Right forelimb (tissue), 1 donor: Measurements from ENCODE around the gene GARS1.
"Not testable (repeated sequence)": the region's sequence is repeated elsewhere in the genome, so short reads cannot be mapped to it uniquely, and the experiment has no call there.

ENCODE experiments used
- DNase-seq: peaks from one replicate; pipeline ENCODE4 v3.0.0-alpha.2; 2018

The GARS1 gene

DNA sequence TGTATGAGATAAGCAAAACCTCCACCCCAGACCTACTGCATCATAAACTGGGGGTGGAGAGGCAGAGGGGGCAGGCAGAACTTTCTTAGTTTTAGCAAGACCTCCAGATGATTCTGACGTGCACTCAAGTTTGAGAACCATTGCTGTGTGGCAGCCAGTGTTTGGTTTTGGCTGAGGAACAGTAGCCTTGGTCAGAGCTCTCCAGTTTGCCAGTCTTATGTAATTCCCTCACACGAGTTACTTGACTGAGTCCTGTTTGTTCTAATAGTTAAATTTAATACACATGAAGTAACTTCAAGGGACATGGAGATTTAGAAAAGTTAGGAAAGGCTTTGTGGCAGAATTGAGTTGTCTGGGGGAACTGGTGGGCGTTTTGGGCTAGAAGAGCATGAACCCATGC, 38.5 kb downstream of the GARS1 start:
- no peak for DNase-seq

GRCh38 chr7:30634193-30634626, 39.5 kb downstream of the GARS1 start:
- DNase-seq, result no peak

GRCh38 chr7:30634634-30635201, 40.0 kb downstream of the GARS1 start:
- DNase-seq, result no peak

DNA sequence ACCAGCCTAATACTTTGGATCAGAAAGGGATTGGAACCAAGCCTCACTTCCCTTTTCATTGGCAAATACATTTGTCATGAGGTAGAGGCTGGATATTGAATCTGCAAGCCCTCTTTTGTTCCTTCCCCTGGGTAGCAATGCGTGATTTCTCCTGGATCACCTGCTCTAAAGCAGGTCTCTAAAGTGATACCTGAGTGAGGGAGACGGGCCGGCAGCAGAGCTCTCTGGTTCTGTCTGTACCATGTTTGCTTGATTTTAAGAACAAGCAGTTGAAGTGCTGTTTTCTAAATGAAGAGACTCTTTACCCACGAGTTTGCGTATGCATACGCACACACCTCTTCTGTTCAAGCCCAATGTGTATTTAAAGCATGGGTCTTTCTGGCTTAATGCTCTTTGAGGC, 41.1 kb downstream of the GARS1 start:
- DNase-seq, result no peak

- DNase-seq, result not testable (repeated sequence)
Measured at GRCh38 chr7:30642322-30642721, 47.6 kb downstream of the GARS1 start.

GRCh38 chr7:30642789-30643188, 48.1 kb downstream of the GARS1 start:
- no peak for DNase-seq

DNA sequence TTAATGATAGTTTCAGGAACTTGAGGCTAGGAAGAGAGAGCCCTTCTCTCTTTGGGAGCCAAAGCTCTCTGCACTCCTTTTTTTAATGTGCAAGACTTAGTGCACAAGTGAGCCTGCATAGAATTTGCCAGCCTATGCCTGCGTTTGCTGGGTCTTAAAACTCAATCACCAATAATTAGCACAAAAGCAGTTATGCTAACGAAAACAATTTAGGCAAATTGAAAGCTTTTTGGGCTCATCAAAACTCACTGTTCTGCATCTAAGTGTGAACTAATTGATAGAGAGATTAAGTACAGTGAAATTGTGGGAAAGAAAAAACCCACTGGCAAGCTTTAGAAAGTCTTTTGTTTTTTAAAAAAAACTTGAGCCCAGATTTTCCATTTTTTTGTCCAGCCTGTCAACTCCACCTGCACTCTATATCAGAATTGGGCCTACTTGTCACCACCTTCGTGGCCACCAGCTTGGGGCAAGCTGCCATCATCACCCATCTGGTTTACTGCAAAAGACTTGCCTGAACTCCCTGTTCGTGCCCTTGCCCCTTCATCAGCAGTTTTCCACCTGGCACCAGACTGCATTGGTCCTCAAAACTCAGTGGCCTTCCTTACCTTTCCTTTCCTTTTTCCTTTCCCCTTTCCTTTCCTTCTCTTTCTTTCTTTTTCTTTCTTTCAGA, 49.7 kb downstream of the GARS1 start:
- no peak for DNase-seq

DNA sequence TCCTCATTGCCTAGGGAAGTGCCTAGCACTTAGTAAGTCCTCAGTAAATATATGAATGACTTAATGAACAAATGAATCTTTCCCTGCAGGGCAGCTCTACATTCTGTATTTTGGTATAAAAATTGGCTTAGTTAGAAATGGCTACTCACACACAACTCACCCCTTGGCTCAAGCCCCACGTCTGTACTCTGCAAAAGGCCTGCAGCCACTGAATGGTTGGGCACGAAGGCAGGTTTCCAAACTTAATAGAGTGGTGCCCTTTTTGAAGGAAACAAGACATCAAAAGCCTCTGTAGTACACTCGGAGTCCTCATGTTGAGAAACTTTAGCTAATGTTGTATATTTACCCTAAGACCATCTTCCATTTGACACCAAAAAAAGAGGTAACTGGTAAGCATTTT, 51.0 kb downstream of the GARS1 start:
- no peak for DNase-seq

DNA sequence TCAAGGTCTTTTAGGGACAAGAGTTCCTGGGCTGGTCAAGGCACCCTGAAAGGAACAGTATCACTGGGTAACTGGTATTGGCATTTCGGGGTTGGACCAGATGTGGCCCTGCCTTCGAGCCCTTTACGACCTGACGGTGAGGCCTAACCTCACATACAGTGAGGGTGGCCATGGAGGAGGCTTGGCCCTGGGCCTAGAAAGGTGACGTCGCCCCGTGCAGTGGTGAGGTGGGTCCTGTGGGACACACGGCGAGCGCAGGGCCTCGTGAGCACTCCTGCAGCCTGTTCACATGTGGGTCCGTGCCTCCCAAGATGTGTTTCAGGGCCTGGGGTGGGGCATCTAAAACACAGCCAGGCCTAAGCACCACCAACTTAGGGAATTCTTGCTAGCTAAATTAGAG, 51.5 kb downstream of the GARS1 start:
- no peak for DNase-seq

GRCh38 chr7:30647589-30648364, 53.1 kb downstream of the GARS1 start:
- DNase-seq, result no peak

DNA sequence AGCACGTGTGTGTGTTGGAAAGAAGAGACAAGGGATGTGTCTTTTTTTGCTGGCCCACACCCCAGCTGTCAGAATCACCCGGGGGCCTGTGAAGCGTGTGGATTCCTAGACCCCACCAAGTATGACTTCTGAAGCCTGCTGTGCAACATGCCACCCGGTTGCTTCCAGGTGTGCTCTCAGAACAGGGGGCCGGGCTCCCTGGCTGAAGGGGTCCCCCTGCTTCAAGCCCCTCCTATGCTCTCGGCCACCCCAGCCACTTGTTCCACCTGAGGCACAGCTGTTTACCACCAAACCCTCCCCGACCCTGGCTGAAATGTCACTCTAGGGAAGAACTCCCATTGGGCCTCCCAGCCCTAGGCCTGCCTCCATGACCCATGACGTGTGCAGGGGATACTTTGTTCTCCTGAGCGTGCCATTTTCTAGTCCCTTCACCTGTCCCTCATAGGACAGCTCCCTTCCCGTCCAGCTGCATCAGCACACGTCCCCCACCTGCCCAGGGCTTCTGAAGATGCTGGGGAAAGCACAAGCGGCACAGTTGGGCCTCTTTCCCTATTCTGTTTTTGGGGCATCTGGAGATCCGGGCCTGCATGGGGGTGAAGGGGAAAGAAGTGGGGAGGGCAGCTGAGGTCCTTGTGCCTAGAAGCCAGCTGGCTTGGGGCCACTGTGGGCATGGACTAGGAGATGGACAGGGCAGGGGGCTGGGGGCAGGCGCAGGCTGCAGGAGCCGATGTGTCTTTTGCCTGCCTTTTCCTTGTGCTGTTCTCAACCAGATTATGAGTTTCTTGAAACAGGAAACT, 54.3 kb downstream of the GARS1 start:
- DNase-seq, result no peak

- DNase-seq, result no peak
Measured at GRCh38 chr7:30649717-30650420, 55.2 kb downstream of the GARS1 start.

DNA sequence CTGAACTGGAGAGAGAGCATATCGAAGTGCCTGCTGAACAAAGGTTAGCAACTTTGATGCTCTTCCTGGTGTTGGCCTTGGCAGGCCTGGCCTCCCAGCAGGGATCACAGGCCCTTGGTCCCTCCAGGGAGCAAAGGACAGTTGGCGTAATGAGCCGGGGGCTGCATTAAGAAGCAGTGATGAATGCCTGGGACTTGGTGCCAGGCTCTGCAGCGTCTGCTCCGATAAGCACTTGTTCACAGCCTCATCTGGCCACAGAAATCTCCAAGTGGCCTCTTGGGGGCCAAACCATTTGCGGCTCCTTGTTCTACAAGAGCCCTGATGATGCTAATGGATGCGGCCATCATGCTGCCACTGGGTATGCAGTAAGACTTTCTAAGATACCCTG, 55.7 kb downstream of the GARS1 start:
- no peak for DNase-seq

DNA sequence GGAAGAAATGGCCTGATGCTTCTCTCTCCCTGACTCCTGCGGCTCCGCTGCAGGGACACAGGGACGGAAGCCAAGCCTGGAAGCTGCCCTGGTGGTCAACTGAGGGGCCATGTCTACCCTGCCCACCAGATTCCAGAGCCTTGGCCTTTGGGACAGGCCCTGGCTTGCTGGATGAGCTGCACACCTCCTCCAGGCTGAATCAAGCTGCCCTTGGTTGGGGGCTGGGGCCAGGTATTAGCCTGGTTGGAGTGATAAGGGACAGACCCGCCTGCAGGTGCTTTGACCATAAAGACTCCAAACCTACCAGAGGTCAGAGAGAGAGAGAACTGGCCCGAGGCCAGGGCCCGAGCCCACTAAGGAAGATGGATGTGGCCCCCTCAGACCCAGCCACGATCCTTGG, 57.5 kb downstream of the GARS1 start:
- DNase-seq, result no peak

DNA sequence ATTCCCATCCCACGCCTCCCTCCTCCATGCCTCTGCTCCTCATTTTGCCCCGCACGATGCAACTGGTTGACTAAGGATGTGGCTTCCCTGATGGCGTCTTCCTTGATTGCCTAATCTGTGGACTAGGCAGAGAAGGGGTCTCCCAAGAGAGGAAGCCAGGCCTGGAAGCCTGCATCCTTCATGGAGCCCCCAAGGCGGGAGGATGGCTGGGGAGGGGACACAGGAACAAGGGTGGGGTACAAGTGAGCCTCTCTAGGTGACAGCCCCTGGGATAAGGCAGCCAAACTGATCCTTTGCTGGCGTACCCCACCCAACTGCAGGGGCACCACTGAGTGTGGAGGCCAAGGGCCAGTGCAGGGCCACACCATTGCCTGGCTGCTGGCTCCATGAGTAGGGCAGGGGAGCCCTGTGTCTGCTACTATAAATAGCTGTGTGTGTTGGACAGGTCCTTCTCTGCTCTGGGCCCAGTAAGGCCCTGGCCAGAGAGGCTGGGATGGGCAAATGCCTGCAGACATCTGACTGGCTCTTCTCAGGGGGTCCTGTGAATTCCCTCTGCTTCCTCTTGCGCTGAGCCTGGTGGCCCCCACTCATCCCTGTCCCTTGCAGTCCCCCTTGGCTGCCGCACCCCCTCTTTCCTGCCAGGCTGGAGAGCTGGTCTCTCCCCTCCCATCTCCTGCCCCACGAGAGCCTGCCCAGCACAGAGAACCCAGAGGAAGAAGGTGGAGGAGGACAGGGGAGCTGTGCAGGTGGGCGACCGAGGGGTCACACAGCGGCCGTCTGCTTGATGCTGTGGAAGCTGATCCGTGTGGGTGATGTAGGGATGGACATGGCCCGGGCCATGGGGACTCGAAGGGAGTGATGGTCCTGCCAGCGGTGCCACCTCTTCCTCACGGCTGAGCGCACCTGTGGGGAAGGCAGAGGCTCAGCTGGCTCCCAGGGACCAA, 58.3 kb downstream of the GARS1 start:
- no peak for DNase-seq

DNA sequence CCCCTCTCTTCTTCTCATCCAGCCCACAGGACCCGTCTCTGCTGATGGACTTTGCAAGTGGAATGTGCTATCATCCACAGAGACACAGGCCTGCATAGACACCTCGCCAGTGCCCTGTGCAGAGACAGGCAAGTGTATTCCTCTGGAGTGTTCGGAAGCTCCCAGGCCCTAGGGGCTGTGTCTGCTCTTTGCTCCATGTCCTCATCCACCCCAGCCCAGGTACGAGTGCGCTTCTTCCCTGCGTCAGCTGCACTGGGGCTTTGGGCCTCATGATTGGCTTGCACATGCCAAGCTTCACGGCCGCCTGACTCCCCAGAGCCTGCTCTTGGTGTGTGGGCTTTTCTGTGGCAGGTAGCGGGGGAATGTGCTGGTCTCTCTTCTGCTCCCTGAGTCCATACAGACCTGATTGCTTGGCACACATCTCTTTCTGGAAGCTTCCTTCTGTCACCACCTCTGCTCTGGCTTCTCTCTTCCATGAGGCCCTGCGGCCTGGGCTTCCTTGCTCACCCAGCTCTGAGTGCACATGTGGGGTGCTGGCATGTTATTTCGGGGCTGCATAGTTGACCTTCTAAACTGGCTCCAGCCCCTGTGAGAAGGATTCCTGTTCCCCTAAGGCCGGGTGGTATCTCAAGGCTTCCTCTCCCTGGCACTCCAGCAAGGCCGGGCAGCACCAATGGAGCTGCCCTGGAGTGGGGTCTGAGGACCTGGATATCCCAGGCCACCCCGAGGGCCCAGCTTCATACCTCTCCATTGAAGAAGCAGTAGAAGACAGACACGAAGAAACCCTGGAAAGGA, 59.8 kb downstream of the GARS1 start:
- no peak for DNase-seq

- DNase-seq, result no peak
Measured at GRCh38 chr7:30655096-30655970, 60.7 kb downstream of the GARS1 start.

DNA sequence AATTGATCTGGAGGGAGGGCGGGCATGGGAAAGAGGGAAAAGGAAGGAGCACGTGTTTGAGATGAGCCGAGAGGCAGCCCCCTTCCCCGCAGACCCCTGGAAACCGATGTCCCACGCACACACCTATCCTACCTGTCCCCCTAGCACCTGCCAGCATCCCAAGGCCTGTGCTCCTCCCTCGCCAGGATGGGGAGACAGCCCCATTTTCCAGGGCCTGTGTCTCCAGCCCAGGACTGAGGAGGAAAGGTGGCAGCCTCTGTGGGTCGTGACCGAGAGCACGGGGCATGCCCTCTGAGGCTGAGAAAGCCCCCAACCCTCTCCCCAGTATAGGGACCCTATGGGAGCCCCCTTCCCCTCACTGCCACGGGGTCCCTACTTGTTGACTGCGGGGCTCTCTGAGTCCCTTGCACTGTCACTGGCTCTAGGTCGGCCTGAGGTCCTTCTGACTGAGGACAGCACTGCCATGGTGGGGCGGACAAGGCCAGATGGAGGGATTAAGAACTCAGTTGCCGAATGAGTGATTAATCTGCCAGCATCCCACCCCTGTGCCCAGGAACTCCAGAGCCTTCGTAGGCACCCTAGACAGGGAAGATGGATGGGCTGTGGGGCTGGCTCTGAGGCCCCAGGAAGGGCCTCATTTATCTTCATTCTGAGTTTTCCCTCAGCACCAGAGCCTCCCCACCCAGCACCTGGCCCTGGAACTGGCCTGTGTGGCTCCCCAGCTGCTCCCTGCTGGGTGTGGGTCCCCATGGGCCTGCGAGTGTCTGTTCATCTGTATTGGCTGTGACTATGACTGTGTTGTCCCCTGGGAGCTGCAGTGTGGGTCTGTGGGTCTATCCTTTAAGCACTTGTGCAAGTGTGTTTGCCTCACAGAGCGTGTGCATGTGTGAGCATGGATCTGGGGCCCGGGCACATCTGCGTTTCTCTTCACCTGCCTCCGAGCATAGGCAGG, 61.6 kb downstream of the GARS1 start:
- DNase-seq, result no peak
